GM21381 (cell line): ENCODE results near the gene TRA2B.
"Not testable (repeated sequence)": the region's sequence is repeated elsewhere in the genome, so short reads cannot be mapped to it uniquely, and the experiment has no call there.

Source experiments
- ATAC-seq: cut with Tn5 transposase; IDR thresholded peaks from one replicate; pipeline ENCODE4 v1.9.1; 2021; ENCODE audit warnings: mild to moderate bottlenecking, moderate library complexity; ENCODE audit not compliant: unreplicated experiment

TRA2B gene

DNA sequence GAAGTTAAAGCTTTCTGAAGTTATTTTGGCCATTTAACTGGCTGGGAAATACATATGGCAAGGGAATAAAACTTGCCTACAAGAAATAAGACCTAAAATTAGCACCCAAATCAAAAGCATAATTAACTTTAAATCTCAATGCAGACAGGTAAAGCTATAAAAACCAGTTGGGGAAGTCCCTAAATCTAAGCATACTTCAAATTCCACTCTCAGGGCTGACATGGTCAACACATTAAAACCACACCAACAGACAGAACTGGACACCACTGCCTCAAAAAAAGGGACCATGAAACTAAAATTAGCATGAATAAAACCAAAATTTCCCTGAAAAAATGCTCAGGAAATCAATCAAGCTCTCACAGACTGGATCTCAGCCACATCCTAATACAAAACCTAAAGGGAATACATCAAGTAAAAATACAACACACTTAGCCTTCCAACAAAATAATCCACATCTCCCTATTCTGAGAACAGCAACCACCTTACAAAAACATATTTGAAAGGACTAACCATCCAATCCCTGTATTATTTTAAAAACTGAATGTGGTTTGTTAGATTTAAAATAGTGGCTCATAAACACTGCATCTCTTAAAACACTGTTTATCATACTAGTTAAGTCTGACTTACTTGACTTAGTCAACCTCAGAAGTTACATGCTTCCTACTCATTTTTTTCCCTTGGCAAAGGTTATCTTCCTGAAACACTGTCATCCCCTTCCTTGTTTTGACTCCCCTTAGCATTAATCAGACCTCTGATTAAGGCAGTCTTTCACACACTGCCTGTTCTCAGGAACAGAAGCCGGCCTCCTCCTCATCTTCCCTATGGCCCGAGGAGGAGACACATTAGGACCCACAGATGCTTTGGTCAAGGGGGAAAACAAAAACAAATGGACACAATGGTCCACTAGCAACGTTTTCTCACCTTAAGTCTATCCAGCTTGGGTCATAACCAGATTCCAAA lies 8.3 kb downstream of the TRA2B start:
- no peak for ATAC-seq

DNA sequence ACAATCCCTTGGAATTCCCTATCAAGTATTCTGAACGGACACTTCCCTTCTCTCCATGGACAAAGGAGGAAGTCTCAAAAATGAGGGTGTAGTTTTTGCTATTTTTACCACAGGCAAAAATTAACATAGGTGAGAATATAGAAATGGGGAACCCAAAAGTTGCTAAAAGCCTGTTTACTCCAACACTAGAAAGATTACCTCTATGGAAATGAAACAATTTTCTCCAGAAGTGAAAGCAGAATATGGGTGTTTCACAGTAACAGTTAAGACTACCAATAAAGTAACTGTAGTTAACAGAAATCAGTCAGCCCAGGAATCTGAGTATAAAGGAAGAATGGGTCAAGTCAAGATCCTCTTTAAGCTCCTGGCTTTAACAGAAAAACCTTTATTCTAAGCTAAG lies 9.3 kb downstream of the TRA2B start:
- no peak for ATAC-seq

DNA sequence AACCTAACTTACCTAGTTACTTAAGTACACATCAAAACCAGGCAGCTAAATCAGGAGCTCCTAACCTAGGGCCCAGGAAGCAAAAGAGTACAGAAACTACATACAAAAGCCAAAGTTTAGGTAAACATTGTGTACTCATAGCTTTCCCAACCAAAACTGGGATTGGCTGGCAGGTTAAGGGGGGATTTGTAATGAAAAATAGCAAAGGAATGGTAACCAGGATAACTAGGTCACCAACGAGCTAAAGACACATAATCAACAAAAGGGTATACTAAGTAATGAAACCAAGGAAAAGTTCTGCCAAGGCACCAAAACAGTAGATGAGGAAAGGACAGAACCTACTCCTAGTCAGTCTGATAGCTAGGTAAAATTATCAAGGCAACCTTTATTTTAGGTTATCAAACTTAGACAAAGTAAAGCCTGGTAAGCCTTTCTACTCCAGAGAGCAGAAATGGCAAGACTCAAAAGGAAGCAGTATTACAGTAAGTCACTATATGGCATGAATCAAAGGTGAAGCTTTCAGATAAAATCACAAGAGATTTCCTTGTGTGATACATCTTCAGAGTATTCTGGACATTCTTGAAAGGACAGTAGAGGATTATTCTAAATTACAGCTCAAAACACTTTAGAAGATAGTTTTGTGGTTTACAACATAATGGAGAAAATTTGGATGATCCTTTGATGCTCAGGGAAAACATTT lies 10.2 kb downstream of the TRA2B start:
- no peak for ATAC-seq

DNA sequence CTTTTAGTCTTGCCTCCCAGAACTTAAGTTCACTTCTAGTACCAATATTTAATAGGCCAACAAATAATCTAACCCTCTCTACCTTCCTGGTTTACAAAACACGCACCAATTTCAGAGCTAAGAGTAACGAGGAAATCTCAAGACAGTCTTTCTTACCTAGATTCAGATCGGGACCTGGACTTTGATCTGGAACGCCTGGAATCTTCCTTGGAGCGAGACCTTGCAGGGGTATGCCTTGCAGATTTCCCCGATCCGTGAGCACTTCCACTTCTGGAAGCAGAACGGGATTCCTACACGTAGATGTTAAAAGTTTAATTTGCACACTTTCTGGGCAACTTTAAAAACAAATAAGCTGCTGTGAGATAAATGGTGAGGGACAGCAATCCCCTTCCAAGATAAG lies 11.4 kb downstream of the TRA2B start:
- ATAC-seq, result no peak

DNA sequence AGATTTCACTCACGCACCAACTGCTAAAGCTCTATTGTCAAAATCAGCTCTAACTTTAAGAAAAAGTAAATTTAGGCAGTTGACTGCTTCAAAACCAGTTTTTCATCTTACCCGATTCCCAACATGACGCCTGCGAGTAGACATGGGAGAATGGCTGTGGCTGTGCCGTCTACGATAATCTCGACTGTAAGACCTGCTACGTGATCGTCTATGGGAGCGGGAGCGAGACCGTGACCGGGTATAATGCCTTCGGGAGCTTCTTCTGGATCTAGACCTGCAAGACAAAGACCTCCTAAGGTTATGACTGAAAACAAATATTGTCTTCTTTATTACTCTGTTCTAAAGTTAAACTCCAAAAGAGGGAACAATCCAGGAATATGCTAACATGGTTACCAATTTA lies 12.5 kb downstream of the TRA2B start:
- ATAC-seq, result no peak

DNA sequence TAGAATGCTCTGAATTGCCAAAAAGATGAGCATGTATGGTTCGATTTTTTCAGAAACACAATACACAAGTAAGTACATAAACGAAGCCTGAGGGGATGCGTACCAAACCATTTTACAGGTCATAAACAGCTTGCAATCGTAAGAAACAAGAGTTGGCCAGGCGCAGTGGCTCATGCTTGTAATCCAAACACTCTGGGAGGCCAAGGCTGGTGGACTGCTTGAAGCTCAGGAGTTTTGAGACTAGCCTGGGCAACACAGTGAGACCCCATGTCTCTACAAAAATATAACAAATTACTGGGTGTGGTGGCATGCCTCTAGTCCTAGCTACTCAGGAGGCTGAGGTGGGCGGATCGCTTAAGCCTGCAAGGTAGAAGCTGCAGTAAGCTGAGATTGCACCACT lies 13.4 kb downstream of the TRA2B start:
- ATAC-seq, result no peak

DNA sequence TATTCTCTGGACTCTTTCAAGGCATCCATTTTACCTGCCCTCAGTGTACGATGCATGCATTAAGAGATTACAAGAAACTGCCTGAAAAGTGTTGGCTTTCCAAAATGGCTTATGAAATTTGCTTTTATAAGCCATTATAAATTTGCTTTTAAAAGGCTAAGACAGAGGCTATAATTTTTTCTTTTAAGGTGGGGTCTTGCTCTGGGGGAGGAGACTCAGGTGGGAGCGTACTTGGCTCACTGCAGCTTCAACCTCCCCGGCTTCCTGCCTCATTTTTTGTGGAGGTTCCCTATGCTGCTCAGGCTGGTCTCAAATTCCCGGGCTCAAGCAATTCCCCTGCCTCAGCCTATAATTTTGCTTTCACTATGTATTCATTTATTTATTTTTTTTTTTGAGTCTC lies 17.6 kb downstream of the TRA2B start:
- no peak for ATAC-seq

DNA sequence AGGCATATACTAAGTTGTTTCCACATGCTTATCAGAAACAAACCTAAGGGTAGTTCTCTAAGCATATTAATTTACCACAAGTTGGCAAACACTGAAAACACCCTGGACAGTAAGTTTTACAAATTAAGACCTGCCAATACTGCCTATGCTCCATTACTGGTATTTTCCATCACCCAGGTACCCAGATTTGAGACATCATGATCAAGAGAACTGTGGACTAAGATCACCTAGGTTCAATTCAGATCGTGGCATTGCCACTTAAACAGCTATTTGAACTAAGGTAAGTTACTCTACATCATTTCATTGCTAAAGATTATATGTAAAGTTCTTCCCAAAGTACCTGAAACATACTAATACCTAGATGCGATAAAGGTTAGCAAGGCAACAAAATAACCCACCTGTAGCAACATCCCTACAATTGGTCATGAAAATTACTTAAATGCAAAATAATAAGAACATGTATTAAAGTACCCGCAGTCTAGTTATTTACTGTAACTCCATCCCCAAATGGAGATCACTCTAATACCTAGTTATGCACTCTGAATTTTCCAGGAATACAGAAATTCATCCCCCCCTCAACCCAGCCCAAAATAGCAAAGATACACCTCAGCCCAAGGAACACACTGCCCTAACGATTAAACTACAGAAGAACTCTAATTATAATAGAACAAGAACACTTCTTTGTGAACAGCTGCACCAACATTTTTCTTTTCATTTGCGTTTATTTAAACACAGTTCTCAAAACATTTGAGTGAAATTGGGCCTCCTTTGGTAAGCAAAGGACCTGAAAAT lies 21.6 kb downstream of the TRA2B start:
- ATAC-seq, result no peak

DNA sequence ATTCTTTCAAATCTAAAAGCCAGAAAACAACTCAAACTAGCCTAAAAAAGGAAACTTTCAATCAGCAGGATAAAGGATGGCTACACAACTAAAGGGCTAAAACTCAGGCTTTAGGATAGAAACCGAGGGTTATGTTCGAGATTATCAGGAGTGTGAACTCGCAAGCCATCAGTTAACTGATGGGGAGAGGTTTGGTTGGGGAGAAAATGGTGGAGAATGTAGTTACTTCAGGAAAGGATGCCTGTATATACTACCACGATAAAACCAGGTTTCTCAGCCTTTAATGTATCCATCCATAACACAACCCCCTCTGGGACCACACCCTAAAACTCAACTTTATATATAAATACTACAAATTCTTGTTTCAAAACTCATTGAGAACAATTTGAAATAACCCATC lies 22.2 kb downstream of the TRA2B start:
- ATAC-seq, result no peak

DNA sequence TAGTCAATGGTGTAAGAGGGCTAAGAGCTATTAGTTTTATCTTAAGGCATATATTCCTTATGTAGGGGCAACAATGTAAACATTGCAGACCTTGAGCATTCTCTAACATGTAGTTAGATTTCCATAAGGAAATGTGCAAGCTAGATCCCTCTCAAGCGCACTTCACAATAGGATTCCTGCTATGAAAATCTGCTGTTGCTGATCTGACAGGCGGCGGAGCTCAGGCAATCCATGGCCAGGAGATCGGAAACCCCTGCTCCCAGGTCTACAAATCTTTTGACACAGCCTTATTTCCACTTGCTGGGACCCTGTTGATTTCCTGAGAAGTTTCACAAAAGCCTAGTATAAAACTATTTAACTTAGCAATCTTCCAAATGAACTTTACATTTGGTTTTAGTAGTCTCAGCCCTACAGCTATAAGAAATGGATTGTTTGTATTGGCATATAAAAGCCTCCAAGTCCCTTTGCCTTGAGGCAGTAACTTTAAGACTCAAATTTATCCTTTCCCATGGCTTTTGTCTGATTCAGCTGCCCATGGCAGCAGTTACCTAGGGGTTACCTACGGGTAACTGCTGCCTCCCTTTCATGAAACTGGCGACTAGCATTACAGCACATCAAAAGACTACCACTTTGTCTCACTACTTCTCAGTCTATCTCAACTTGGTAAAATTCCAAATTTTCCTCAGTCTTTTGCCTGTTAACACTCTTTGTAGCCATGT lies 22.7 kb downstream of the TRA2B start:
- no peak for ATAC-seq

DNA sequence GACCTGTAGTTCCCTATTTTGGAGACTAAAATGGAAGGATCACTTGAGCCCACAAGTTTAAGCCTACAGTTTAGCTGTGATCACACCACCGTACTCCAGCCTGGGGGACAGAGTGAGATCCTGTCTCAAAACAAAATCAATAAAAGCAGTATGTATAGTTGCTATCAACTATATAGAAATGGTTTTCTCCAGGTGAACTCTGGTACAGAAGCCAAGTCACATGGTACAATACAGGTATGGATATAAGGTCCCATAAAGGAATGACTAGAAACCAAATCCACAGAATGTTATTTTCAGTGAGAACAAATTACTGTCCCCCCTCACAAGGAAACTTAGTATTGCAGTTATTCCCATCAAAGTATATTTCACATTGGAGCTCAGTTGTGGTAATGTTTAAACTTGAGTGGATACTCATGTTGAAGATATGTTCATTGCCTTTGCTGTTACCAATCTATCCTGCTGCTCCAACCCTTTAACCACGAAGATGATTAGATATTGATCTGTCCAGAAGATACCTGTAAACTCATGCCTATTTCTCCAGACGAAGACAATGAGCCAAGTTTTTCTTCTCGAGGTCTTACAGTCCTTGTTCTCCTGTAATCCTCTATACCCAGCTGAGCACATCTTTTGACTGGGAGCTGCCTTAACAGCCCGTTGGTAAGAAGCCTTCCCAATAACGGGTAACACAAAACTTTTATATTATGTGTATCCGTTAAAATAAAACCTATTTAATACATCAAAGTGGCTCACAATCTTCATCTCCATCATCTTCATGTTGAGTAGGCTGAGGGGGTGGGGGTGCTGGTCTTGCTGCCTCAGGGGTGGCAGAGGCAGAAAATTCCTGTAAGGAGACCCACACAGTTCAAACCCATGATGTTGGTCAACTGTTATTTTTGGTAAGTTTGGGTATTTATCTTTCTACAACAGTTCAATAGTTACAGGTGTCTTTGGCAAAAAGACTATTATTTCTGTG lies 24.6 kb downstream of the TRA2B start:
- ATAC-seq, result no peak

DNA sequence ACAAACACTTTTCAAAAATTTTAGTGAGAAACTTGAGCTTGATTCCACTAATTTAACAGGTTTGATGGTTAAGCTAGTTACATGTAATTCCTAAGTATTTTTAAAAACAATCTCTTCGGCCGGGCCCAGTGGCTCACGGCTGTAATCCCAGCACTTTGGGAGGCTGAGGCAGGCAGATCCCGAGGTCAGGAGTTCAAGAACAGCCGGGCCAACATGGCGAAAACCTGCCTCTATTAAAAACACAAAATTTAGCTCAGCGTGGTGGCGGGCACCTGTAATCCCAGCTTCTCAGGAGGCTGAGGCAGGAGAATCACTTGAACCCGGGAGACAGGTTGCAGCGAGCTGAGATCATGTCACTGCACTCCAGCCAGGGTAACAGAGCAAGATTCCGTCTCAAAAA lies 25.3 kb downstream of the TRA2B start:
- no peak for ATAC-seq

DNA sequence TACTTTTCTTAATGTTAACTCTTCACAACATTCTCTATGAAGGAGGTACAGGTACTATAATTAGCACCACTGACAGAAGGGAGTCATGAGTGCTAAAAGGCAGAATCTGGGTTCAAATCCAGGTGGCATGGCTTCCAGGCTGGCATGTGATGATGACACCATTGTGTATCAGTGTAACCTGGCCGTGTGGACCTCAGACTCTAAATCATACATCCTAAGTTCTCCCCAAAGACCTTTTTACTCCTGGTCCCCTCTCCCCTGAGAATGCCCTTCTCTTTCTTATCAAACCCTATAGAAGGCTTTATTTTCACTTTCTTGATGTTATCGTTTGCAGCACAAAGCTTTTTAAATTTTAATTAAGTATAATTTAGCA lies 26.8 kb downstream of the TRA2B start:
- ATAC-seq, result not testable (repeated sequence)

DNA sequence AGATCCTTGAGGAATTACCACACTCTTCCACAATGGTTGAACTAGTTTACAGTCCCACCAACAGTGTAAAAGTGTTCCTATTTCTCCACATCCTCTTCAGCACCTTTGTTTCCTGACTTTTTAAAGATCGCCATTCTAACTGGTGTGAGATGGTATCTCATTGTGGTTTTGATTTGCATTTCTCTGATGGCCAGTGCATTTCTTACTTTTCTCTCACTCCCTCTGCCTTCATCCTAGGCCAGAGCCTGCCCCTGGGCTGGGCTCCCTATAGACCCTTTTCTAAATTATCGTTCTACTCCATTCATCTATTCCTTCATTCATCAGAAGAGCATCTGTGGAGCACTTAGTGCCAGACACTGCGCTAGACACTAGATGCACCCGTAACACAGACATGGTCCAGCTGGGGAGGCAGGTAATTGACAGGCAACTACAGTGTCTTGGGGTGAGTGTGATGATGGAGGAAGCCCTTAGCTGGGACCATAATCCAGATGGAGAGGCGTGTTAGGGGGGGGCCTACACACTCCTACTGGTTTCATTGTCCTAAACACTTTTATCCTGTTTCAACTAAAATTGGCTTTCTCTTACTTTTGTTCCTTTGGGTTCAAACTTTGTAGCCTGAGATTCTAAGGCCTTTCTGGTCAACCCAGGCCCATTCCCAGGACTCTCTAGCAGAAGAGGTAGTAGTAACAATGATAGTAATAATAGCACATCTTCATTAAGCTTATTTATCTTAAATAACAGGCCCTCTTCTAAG lies 27.3 kb downstream of the TRA2B start:
- not testable (repeated sequence) for ATAC-seq

DNA sequence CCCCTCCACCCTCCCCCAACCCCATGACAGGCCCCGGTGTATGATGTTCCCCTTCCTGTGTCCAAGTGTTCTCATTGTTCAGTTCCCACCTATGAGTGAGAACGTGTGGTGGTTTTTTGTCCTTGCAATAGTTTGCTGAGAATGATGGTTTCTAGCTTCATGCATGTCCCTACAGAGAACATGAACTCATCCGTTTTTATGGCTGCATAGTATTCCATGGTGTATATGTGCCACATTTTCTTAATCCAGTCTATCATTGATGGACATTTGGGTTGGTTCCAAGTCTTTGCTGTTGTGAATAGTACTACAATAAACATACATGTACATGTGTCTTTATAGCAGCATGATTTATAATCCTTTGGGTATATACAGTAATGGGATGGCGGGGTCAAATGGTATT lies 27.9 kb downstream of the TRA2B start:
- ATAC-seq, result not testable (repeated sequence)

DNA sequence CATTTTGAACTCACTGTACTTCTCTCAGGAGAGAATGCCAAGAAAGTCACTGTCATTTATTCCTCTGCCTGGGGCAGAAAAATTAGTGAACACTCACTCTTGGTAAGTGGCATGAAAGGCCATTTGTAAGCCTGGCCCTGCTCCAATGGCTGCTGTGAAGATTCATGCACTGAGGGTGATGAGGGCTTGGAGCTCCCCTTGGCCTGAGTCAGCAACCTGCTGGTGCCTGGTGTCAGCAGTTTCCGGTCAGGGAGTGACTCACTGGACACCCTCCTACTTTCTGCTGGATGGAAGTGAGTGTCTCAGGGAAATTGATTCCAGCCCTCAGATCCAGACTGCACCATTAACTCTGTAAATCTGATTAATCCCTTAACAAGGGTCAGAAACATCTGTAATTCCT lies 37.6 kb downstream of the TRA2B start:
- ATAC-seq, result no peak

DNA sequence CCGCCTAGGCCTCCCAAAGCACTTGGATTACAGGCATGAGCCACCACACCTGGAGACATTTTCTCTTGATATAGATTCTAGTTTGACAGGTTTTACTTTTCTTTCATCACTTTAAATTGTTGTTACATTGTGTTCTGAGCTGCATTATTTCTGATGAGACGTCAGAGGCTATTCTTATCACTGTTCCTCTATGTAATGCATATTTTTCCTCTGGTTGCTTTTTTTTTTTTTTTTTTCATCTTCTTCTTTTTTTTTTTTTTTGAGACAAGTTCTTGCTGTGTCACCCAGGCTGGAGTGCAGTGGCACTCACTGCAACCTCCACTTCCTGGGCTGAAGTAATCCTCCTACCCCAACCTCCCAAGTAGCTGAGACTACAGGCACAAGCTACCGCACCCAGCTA lies 41.2 kb downstream of the TRA2B start:
- ATAC-seq, result no peak

DNA sequence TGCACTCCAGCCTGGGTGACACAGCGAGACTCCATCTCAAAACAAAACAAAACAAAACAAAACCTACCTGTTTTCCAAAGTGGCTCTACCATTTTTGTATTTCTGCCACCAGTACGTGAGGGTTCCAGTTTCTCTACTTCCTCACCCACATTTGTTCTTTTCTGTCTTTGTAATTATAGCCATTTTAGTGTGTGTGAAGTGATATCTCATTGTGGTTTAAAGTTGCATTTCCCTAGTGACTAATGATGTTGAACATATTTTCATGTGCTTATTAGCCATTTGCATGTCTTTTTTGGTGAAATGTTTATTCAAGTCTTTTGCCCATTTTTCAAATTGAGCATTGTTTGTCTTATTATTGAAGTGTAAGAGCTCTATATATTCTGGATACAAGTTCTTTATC lies 50.7 kb downstream of the TRA2B start:
- no peak for ATAC-seq

DNA sequence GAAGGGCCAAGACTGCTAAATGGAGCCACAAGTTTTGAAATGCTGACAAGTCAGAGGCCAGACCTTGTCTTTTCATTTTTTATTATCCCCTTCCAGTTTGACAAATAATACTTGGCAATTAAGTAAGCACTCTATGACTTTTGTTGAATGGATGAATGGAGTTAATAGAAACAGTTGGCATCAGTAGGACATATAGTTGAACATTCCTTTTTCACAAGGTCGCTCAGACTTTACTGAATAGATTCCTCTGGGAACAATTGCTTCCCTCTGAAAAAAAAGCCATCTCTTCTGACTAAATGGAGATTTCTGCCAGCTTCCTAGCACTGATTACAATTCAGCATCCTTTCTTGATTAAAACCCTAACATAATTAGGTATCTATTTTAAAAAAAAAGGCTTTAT lies 53.2 kb downstream of the TRA2B start:
- ATAC-seq, result no peak
